ENCODE measurements around the gene BAZ1B. TPM values are rescaled to one million over a fixed set of nuclear protein-coding genes. Genes with fewer than 3 reads are reported as not detected.
"Not testable (repeated sequence)": the region's sequence is repeated elsewhere in the genome, so short reads cannot be mapped to it uniquely, and the experiment has no call there.

The BAZ1B gene
- total RNA-seq (2014; rRNA removed; shearing (Covaris generic)): 49.9 and 51.9 TPM in 2 replicates

GRCh38 chr7:73522105-73522872 lies at the start of gene BAZ1B:
Gene BAZ1B, minus strand, starts transcription at chr7:73522293. Its CDS starts 360 bp downstream, at chr7:73521933.
- DNase-seq (ENCODE audit: low spot score): peak; percentile 99

GRCh38 chr7:73570977-73571376 lies 48.9 kb upstream of the BAZ1B start:
- DNase-seq (ENCODE audit: low spot score): no peak

GRCh38 chr7:73570521-73570920 lies 48.4 kb upstream of the BAZ1B start:
- DNase-seq (ENCODE audit: low spot score): no peak

GRCh38 chr7:73569042-73569608 lies 47.0 kb upstream of the BAZ1B start:
- DNase-seq (ENCODE audit: low spot score): no peak

GRCh38 chr7:73567846-73568685 lies 46.0 kb upstream of the BAZ1B start:
- DNase-seq (ENCODE audit: low spot score): no peak

GRCh38 chr7:73567140-73567539 lies 45.0 kb upstream of the BAZ1B start:
- no peak for DNase-seq (ENCODE audit: low spot score)

- not testable (repeated sequence) for DNase-seq (ENCODE audit: low spot score)
Observed at GRCh38 chr7:73566431-73566830, 44.3 kb upstream of the BAZ1B start.

GRCh38 chr7:73565675-73566340 lies 43.7 kb upstream of the BAZ1B start:
- DNase-seq (ENCODE audit: low spot score): no peak

- DNase-seq (ENCODE audit: low spot score): peak; percentile 27
Observed at GRCh38 chr7:73560109-73560835, 38.2 kb upstream of the BAZ1B start.

- peak; percentile 89 for DNase-seq (ENCODE audit: low spot score)
Observed at GRCh38 chr7:73557397-73558257, 35.5 kb upstream of the BAZ1B start, which contains the start of gene BCL7B. Gene BCL7B, minus strand, starts transcription at chr7:73557690. Its CDS starts 112 bp downstream, at chr7:73557578.

- DNase-seq (ENCODE audit: low spot score): peak; percentile 97
Observed at GRCh38 chr7:73557108-73557396, 35.0 kb upstream of the BAZ1B start.

GRCh38 chr7:73556208-73557107 lies 34.4 kb upstream of the BAZ1B start:
- DNase-seq (ENCODE audit: low spot score): peak; percentile 40

- DNase-seq (ENCODE audit: low spot score): no peak
Observed at GRCh38 chr7:73555411-73555982, 33.4 kb upstream of the BAZ1B start.

GRCh38 chr7:73550093-73550492 lies 28.0 kb upstream of the BAZ1B start:
- not testable (repeated sequence) for DNase-seq (ENCODE audit: low spot score)

GRCh38 chr7:73549176-73549575 lies 27.1 kb upstream of the BAZ1B start:
- DNase-seq (ENCODE audit: low spot score): no peak

- DNase-seq (ENCODE audit: low spot score): no peak
Observed at GRCh38 chr7:73547841-73548240, 25.7 kb upstream of the BAZ1B start.

- DNase-seq (ENCODE audit: low spot score): no peak
Observed at GRCh38 chr7:73544678-73545077, 22.6 kb upstream of the BAZ1B start.

GRCh38 chr7:73541722-73542121 lies 19.6 kb upstream of the BAZ1B start:
- no peak for DNase-seq (ENCODE audit: low spot score)

GRCh38 chr7:73539709-73540108 lies 17.6 kb upstream of the BAZ1B start:
- no peak for DNase-seq (ENCODE audit: low spot score)
